HG03565 (cell line): ENCODE measurements around the gene NRP1.
"Not testable (repeated sequence)": the region's sequence is repeated elsewhere in the genome, so short reads cannot be mapped to it uniquely, and the experiment has no call there.

Source experiments
- ATAC-seq: cut with Tn5 transposase; IDR thresholded peaks from one replicate; pipeline ENCODE4 v1.9.1; 2021; ENCODE audit warnings: mild to moderate bottlenecking, moderate library complexity; ENCODE audit not compliant: unreplicated experiment

Gene NRP1

DNA sequence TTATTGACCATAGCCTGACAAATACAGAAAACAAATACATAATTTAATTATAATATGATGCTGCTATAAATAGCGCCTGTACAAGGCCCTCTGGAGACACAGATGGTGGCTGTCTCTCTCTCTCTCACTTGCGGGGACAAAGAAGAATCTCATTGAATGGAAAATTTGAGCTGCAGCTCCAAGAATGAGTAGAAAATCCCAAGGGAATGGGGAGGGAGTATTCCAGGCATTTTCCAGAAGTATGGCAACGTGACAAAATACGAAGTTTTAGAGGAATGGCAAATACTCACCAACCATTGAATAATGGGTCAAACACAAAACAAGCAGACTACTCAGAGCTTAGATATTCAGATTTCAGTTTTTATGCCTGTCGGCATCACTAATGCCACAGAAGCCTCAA is 179.9 kb downstream of the NRP1 start:
- no peak for ATAC-seq

- no peak for ATAC-seq
Measured at GRCh38 chr10:33153968-33154327, 180.5 kb downstream of the NRP1 start.

DNA sequence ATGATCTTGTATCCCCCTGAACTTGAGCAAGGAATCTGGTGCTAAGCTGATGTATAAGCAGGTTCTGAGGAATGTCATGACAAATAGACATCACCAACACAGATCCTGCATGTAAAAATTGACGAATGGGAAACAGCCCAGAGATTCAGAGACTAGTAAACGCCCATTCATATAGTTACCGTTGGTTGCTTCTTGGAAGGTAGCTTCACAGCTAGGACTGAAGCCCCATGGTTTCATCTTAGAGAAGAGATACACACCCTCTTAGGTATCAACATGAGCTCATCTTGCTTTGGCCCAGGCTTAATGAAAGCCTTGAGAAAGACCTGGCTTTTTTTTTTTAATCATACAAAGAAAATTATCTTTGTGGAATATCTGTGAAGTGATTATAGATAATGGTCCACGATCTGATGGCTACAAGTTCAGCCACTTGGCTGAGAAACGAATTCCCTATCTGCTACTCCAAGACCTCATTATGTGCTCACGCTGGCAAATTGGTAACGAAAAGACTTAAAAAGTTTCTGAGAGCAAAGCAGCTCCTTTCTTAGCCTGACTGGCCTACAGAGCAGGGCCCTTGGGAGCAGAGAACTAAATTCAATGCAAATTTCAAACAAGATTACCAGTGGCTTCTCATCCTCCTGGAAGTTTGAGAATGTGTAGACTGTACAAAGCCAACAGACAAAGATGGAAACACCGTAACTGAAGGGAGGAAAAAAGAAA is 181.1 kb downstream of the NRP1 start:
- ATAC-seq: no peak

GRCh38 chr10:33152750-33153149 is 181.7 kb downstream of the NRP1 start:
- no peak for ATAC-seq

- no peak for ATAC-seq
Measured at GRCh38 chr10:33152146-33152545, 182.3 kb downstream of the NRP1 start.

- ATAC-seq: no peak
Measured at GRCh38 chr10:33151344-33151864, 183.1 kb downstream of the NRP1 start.

DNA sequence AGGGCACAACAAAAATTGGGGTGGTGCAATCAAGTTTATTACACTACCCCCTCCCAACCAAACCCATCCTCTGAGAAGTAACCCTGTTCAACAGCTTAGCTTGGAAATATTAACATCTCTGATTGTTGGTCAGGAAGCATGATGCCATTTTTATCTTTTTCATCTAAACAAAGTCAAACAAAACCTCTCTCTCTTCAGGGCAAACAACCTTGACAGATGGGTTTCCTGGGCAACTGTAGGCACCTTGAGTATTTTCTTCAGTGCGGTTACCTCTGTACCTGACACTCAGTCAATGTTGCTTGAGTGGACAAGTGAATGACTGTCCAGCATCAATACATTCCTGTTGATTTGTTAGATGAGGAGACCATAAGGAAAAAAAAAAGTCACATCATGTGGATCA is 183.6 kb downstream of the NRP1 start:
- no peak for ATAC-seq

DNA sequence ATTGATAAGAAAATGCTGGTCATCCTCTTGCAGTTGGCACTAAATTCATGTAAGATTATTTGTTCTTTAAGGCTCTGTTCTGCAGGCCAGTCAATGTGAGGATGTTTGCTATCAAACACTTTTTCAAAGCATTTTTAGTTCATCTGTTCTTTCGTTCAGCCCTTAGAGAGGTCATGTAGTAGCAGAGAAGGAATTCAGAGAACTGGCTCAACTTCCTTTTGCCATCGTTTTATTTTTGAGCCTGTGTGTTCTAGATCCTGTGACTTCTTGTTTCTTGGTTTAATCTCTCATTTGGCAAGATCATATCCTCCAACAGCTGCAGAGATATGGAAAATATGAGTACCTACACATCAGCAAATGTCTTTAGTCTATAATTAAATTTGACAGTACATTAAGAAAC is 184.3 kb downstream of the NRP1 start:
- no peak for ATAC-seq

- ATAC-seq: no peak
Measured at GRCh38 chr10:33147013-33147310, 187.5 kb downstream of the NRP1 start.

DNA sequence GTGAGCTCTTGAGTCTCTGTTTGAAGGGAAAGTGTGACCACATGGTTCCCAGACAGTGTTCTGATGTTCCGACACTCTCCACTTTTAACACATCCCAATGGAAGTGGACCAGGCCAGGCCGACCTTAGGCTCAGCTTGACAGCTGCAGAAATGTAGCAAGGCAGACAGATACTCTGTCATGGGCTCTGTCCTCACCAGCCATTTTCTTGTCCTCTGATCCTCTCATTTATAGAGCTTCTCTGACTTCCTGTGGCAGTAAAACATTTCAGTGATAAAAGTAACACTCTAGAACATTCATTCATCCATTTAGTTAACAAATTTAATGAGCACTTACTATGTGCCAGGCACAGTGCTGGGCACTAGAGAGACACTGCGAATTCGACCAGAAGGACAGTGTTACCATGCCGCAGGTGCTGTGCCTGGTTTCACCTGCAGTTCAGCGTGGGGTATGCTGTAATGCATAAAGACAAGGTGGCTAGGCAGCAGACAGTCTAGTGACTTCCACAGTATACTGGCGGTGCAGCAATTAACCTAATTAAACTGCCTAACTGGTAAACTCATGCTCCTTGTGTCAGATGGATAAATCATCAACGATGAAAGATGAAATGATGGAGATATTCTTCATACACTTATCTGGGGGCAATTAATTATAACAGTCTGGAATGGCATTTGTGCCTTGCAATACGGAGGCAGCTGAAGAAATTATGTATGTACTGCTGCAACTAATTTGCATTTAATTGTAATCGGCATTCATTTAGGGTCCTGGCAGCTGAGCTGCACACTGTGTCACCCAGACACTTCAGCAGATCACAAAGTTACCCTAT is 188.1 kb downstream of the NRP1 start:
- ATAC-seq: no peak

GRCh38 chr10:33145451-33146188 is 188.8 kb downstream of the NRP1 start:
- no peak for ATAC-seq

DNA sequence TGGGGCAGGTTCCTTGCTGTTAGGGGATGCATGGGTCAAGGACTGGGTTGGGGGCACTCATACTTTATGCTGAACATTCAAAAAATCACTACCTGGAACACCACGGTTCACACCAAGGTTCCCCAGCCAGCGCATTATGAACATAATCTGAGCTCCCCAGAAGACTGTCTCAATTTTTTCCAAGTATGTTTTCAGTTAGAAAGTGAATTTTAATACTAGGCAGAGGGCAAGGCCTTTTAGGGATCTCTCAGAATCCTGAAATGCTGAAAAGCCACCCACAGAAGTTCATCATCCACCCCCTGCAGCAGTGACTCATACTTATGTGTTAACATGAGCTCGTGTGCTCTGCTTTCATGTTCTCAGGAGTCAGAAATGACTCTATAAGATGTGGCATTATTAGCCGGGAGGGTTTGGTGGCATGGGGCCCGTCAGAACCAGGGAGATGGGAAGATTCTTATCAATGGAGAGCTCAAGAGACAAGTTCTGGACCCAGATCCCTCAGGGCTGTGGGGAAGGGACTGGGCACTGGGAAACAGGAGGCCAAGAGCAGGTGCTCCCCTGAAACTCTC is 191.2 kb downstream of the NRP1 start:
- ATAC-seq: no peak

DNA sequence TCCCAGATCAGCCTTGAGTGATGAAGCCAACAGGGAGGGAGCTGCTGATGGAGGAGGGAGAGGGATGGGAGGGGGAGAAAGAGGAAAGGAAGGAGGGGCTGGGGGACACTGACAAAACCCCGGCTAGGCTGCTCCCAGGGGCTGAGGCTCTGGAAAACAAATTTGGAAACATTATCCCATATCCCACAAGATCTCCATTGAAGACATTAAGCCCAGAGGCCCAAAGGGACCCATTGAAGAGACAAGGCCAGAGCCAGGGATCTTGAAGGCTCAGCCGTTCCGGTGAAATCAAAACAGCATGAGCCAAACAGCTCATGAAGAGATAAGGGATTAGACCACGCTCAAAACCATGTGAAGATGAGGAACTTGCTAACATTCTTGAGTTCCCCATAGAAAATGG is 192.2 kb downstream of the NRP1 start:
- ATAC-seq: no peak

DNA sequence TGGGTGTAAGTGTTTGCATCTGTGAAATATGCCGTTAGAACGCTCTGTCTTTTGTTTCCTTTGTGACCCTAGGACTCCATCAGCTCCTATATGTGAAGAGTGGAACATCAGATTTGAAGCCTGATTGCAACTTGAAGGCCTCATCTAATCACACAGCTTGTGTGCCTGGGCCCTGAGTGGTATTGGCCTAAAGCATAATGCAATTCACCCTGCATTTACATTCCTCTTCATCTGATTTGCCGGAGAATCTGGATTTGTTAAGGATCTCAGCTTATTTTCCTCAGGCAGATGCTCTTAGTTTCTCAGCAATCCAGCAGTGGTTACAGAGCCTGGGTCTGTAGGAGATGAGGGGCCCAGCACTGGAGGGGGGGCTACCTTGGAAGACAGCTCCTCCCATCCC is 193.2 kb downstream of the NRP1 start:
- no peak for ATAC-seq

- ATAC-seq: no peak
Measured at GRCh38 chr10:33139181-33139646, 195.3 kb downstream of the NRP1 start.

- ATAC-seq: not testable (repeated sequence)
Measured at GRCh38 chr10:33138686-33139085, 195.8 kb downstream of the NRP1 start.

GRCh38 chr10:33137356-33138005 is 197.0 kb downstream of the NRP1 start:
- ATAC-seq: no peak

DNA sequence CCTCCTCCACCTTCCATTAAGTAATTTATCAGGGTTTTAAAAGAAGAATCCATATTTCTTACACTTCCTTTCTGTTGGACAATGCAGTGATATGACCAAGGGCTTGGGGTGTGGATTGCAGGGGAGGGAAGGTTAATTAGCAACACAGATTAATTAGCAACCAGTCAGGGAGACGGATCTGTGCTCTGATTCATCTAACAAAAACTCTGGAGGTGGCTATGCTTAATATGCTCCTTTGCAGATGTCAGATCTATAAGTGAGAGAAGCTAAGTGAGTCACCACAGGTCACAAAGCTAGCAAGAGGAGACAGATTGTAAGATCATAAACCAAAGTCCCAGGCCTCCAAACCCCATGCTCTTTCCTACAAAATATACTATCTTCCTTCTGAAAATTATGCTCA is 197.7 kb downstream of the NRP1 start:
- ATAC-seq: peak; percentile 32

DNA sequence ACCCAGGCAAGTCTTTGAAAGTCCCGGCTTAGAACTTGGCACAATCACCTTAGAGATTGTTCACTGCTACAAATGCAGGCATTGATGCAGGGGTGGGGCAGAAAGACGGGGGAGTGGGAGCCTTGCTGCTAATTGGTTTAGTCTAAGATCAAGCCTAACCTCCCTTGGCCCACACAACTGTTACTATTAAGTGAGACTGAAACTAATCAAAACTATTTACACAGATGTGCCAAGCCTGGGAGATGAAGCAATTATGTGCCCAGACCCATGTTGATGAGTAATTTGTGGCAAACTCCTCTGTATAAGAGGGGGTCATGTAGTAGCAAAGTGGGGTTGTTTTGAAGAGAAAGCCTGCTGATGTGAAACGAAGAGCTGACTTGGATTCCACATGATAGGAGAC is 198.2 kb downstream of the NRP1 start:
- no peak for ATAC-seq

DNA sequence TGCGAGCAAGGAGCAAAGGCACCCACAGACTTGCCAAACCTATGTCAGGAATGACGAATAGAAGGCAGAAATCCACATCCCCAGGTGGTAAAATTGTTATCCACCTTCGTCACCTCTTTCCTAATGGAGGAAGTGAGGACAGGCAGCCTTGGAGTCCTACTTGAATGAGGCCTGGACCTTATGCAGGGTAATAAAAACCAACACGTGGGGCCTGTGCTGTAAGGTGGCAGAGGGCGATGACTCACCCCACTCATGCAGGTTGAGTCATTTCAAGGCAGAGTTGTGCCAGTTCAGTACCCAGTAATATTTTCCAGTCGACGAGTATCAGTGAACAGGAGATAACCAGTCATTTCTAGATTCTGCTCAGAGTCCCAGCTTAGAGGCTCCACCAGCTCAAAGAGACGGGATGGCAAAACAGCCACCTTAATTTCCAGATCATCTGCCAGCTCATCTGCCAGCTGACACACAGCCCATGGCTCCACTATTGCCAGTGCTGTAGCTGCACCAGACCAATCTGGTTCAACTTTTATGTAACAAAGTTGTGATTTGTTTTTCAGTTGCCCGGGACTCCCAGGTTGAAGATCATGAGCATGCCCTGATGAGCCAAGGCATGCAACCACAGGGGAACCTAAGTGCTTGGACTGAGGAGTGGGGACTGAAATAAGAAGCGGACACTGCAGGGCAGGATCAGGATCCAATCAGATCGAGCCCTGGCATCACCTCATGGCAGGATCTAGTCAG is 200.3 kb downstream of the NRP1 start:
- peak; percentile 58 for ATAC-seq
